DOHH2 (cell line): ENCODE measurements around the gene EPHB1.

Source experiments
- CTCF ChIP-seq: fragments of 200-600 bp; sonication (generic); IDR thresholded peaks from one replicate; pipeline ENCODE4 v1.5.1; 2014; ENCODE audit warnings: antibody characterized with exemption, mild to moderate bottlenecking, low read depth, low read length; ENCODE audit not compliant: poor library complexity, severe bottlenecking
- EZH2phosphoT487 ChIP-seq: fragments of 200-600 bp; sonication (generic); IDR thresholded peaks from 2 replicates; pipeline ENCODE4 v1.6.1; 2017; ENCODE audit warnings: borderline replicate concordance, mild to moderate bottlenecking, antibody characterized with exemption, low read length, moderate library complexity, mixed read lengths

GRCh38 chr3:134880431-134880830, 85.4 kb downstream of the EPHB1 start:
- TF ChIP-seq CTCF (no peak), EZH2phosphoT487 (no peak)
